Parathyroid adenoma (tissue), 2 donors: ENCODE measurements around the gene MAT2B.

Source experiments
- H2AFZ ChIP-seq: fragments of 300-600 bp; sonication (generic); one replicate; pipeline ENCODE4 v1.7.0; 2017; ENCODE audit warnings: antibody characterized with exemption, mild to moderate bottlenecking
- H3K27ac ChIP-seq: fragments of 300-600 bp; sonication (generic); one replicate; pipeline ENCODE4 v1.7.0; 2017
- H3K27me3 ChIP-seq: fragments of 300-600 bp; sonication (generic); one replicate; pipeline ENCODE4 v1.7.0; 2017; ENCODE audit warnings: low read length; ENCODE audit not compliant: control insufficient read depth, insufficient read depth
- H3K36me3 ChIP-seq: fragments of 300-600 bp; sonication (generic); one replicate; pipeline ENCODE4 v1.7.0; 2017; ENCODE audit warnings: low read length; ENCODE audit not compliant: control insufficient read depth, insufficient read depth
- H3K4me1 ChIP-seq: fragments of 300-600 bp; sonication (generic); one replicate; pipeline ENCODE4 v1.7.0; 2017; ENCODE audit warnings: control low read depth
- H3K4me2 ChIP-seq: fragments of 300-600 bp; sonication (generic); one replicate; pipeline ENCODE4 v1.7.0; 2017; ENCODE audit warnings: low read length
- H3K4me3 ChIP-seq: fragments of 300-600 bp; sonication (generic); one replicate; pipeline ENCODE4 v1.7.0; 2017; ENCODE audit warnings: low read depth, low read length
- H3K79me2 ChIP-seq: fragments of 300-600 bp; sonication (generic); one replicate; pipeline ENCODE4 v1.7.0; 2017; ENCODE audit warnings: control low read depth
- H3K9ac ChIP-seq: fragments of 300-600 bp; sonication (generic); one replicate; pipeline ENCODE4 v1.7.0; 2017; ENCODE audit warnings: mild to moderate bottlenecking
- H3K9me3 ChIP-seq: fragments of 300-600 bp; sonication (generic); one replicate; pipeline ENCODE4 v1.7.0; 2017; ENCODE audit warnings: low read length; ENCODE audit not compliant: control insufficient read depth
- TF ChIP-seq, protein P1 (sequence below): fragments of 300-600 bp; sonication (generic); IDR thresholded peaks from one replicate; pipeline ENCODE4 v1.7.0; 2017; ENCODE audit warnings: antibody characterized with exemption, mild to moderate bottlenecking
- donor health status: primary hyperparathyroidism.

The MAT2B gene

DNA sequence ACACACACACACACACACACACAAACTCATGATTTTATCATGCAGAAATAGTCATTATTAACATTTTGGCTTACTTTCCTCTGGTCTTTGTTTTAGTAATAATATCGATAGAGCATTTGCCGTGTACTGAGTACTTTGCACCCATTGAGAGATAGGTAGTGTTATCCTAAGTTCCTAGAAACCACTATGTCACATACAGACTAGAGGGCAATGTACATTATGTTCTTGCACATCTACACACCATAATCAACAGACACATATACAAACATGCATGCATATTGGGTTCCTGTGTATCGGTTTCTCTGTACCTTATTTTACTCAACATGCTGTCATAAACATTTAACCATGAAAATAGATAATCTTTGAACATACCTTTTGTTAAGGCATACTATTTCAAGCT, 45.7 kb downstream of the MAT2B start:
- Histone ChIP-seq H3K27me3 (no peaks in the 10 kb centered on the region), H3K9me3 (no peaks in the 10 kb centered on the region), H3K79me2 (no peaks in the 10 kb centered on the region), H3K27ac (no peak overlapping the region), H3K36me3 (no peaks in the 10 kb centered on the region), H3K9ac (no peak overlapping the region), H3K4me1 (no peaks in the 10 kb centered on the region), H3K4me3 (no peak overlapping the region), H3K4me2 (no peak overlapping the region), H2AFZ (no peak overlapping the region)
- TF ChIP-seq, protein P1, sequence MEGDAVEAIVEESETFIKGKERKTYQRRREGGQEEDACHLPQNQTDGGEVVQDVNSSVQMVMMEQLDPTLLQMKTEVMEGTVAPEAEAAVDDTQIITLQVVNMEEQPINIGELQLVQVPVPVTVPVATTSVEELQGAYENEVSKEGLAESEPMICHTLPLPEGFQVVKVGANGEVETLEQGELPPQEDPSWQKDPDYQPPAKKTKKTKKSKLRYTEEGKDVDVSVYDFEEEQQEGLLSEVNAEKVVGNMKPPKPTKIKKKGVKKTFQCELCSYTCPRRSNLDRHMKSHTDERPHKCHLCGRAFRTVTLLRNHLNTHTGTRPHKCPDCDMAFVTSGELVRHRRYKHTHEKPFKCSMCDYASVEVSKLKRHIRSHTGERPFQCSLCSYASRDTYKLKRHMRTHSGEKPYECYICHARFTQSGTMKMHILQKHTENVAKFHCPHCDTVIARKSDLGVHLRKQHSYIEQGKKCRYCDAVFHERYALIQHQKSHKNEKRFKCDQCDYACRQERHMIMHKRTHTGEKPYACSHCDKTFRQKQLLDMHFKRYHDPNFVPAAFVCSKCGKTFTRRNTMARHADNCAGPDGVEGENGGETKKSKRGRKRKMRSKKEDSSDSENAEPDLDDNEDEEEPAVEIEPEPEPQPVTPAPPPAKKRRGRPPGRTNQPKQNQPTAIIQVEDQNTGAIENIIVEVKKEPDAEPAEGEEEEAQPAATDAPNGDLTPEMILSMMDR, result no peak

DNA sequence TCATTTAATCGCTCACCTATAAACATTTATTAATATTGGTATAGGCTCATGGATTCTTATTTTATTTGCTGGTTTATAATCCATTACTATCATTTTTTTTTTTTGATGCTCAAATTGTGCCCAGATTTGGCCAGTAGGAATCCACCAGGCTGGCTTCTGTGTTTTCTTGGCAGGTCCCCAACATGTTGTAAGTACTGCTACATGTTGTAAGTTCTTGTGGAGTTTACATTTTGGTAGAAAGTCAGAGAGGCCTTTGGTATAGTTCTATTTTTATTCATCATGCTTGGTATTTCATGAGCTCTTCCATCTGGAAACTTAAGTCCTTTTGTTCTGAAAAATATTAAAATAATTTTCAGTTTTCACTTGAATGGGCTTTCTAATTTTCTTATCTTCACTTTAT, 47.1 kb downstream of the MAT2B start:
- H3K27ac ChIP-seq, result no peak overlapping the region
- H3K79me2 ChIP-seq, result no peaks in the 10 kb centered on the region
- no peaks in the 10 kb centered on the region for H3K27me3 ChIP-seq
- H3K9me3 ChIP-seq, result no peaks in the 10 kb centered on the region
- TF ChIP-seq, protein P1, result no peak
- no peak overlapping the region for H2AFZ ChIP-seq
- H3K4me2 ChIP-seq, result no peak overlapping the region
- no peaks in the 10 kb centered on the region for H3K36me3 ChIP-seq
- H3K4me3 ChIP-seq, result no peak overlapping the region
- no peaks in the 10 kb centered on the region for H3K4me1 ChIP-seq
- no peak overlapping the region for H3K9ac ChIP-seq

DNA sequence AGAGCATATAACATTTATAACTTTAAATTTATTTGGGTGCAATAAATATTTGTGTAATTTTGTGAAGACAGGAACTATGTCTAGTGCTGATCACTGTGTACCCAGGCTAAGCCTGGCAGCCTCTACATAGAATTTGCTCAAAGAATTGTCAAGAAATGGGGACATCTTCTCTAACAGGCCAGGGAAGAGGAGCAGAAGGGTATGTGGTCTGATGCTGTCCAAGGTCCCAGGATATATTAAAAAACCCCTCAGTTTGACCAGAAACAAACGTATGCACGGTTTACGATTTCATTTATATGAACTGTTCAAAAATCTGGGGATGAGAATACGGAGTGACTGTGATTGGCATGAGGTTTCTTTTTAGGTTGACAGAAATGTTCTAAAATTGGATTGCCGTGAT, 55.9 kb downstream of the MAT2B start:
- Histone ChIP-seq H3K9ac (no peak overlapping the region), H2AFZ (no peak overlapping the region), H3K4me2 (no peak overlapping the region), H3K4me1 (no peaks in the 10 kb centered on the region), H3K79me2 (no peaks in the 10 kb centered on the region), H3K27ac (no peak overlapping the region), H3K27me3 (no peaks in the 10 kb centered on the region), H3K4me3 (no peak overlapping the region), H3K9me3 (no peaks in the 10 kb centered on the region), H3K36me3 (no peaks in the 10 kb centered on the region)
- TF ChIP-seq, protein P1, result no peak

DNA sequence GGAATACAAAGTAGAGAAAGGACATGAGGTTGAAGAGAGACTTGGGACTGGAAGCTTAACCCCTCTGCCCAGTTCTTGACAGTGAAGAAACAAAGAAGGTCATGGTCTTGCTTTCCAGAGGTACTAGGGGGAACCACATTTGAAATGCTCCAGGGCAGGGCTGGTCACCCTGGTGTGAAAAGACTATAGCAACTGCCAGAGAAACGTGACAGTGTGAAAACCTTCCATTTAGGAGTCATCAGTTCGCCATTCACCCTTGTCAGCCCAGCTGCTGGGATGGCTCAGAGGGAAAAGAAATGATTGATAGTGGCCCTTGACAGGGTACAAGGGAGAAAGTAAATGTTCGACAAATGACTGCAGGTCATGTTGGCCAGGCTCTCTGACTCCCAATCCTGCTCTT, 56.7 kb downstream of the MAT2B start:
- Histone ChIP-seq H3K4me1 (no peaks in the 10 kb centered on the region), H2AFZ (no peak overlapping the region), H3K4me2 (no peak overlapping the region), H3K27me3 (no peaks in the 10 kb centered on the region), H3K4me3 (no peak overlapping the region), H3K27ac (no peak overlapping the region), H3K79me2 (no peaks in the 10 kb centered on the region), H3K36me3 (no peaks in the 10 kb centered on the region), H3K9ac (no peak overlapping the region), H3K9me3 (no peaks in the 10 kb centered on the region)
- TF ChIP-seq, protein P1, result no peak

DNA sequence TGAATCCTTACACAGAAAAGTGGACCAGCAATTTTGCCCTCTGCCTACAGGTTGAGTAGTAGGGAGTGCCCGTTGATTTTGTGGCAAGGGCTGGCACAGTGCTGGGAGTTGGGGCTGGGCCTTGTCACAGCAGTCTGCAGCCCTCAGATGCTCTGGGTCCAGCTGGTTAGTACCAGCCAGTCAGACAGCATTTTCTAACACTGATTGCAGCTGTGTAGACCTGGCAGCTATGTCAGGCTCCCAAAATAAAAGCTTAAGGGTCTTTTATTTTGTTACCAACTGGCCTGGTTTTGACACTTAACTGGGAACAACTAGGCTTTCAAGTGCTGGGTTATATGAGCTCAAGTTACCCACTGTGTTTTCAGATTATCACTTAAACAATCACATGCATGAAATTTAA, 57.7 kb downstream of the MAT2B start:
- no peaks in the 10 kb centered on the region for H3K9me3 ChIP-seq
- no peaks in the 10 kb centered on the region for H3K79me2 ChIP-seq
- no peak overlapping the region for H2AFZ ChIP-seq
- no peak overlapping the region for H3K4me3 ChIP-seq
- no peak overlapping the region for H3K27ac ChIP-seq
- no peaks in the 10 kb centered on the region for H3K36me3 ChIP-seq
- no peak overlapping the region for H3K4me2 ChIP-seq
- TF ChIP-seq, protein P1, result no peak
- H3K4me1 ChIP-seq, result no peaks in the 10 kb centered on the region
- H3K9ac ChIP-seq, result no peak overlapping the region
- H3K27me3 ChIP-seq, result no peaks in the 10 kb centered on the region
